GM19328 (cell line): ENCODE results near the gene FILIP1.

Source experiments
- ATAC-seq: cut with Tn5 transposase; IDR thresholded peaks from one replicate; pipeline ENCODE4 v1.9.1; 2021; ENCODE audit warnings: mild to moderate bottlenecking, moderate library complexity; ENCODE audit not compliant: unreplicated experiment

Gene FILIP1

GRCh38 chr6:75497994-75498393, 4.4 kb upstream of the FILIP1 start:
- ATAC-seq: no peak

DNA sequence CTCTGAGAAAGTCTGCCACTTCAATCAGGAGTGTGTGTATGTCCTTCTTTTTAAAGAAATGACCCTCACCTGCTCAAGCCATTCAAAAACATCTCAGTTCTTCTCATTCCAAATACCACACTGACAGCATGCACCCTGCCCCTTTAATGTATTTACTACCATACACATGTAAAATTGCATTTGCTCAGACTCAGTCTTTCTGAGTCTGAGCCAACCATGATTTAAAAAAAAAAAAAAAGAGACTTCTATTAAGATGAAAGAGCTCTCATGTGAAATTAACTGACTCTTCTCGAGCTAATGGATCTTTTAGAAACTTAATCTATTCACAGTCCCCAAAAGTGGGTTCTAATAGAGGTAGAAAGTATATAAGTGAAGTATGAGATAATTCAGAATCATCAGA, 1.4 kb upstream of the FILIP1 start:
- no peak for ATAC-seq

DNA sequence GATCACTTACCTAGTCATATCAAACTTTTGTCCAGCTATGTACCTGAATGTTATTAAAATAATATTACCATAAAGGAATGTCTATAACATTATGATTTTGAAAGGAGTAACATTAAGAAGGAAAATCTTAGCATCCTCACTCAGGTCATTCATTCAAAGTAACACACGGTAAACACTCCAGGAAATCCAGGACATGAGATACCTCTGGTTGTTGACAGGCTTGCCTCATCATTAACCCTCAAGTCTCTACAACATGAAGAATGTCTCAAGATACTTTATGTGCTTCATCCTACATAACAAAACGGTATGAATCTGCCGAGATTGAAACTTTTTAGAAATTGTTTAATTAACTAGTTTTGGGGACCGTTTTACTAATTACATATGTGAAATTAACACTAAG, 690 bp upstream of the FILIP1 start:
- no peak for ATAC-seq

GRCh38 chr6:75492386-75493153, 1.0 kb downstream of the FILIP1 start:
- ATAC-seq: no peak

- no peak for ATAC-seq
These were observed 2.3 kb downstream of the FILIP1 start for GRCh38 chr6:75491291-75491690.

DNA sequence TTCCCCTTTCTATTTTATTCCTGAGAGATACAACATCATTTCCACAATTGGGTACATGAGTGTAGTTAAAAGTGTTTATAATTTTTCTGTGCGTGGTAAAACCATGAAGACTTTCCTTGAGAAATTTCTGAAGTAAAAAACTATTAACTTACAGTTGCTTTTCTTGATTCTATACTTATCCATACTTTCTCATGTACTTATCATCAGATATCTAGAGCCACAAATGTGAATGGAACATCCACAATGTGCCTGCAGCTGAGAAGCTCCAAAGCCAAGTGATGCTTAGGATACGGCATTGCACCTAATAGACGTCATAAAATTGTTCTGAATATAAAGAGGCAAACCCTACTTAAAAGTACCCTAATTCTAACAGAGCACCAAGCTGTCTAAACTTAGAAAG, 2.9 kb downstream of the FILIP1 start:
- ATAC-seq: no peak

DNA sequence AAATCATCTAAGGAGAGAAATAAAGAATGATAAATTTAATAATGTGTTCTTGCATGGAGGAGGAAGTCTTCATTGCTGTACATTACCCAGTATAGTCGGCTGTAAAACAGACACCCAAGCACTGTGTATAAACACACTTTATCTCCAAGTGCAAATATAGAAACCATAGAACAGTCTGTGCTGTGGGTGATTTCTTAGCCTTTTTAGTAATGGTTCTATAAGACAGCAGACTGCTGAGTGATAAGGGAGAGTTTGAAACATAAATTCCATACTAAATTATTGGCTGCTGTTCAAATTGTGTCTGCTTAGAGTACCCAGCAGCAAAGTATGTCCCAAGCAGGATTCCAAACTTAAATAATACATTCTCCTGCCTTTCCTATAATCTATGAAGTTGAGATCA, 4.6 kb downstream of the FILIP1 start:
- ATAC-seq: no peak

GRCh38 chr6:75488033-75488432, 5.6 kb downstream of the FILIP1 start:
- no peak for ATAC-seq

DNA sequence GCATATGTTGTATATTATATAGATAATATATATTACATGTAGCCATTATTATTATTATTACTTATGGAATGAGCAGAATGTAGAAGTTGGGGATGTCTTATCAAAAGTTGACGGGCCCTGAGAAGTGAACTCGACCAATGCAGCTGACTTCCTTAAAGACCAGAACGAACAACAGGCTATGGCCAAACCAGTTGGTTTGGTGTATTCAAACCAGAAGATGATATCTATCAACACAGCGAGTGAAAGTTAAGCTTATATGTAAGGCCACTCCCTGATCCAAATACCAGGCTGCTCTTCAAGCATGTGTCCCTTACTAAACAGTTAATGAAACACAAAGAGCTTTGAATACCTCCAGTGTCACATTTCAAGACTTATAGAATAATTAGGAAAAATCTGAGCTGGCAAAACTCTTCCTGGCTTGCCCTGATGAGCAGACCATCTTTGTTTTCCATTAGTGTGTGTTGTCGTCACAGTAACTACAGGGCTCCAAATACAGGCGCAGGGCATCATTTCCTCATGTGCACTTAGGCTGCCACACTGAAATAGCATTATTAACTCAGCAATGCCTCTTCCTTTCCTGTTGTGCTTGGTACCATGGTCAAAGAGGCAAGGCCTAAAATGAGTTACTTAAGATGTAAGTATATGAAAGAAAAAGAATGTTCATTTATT, 6.6 kb downstream of the FILIP1 start:
- no peak for ATAC-seq

DNA sequence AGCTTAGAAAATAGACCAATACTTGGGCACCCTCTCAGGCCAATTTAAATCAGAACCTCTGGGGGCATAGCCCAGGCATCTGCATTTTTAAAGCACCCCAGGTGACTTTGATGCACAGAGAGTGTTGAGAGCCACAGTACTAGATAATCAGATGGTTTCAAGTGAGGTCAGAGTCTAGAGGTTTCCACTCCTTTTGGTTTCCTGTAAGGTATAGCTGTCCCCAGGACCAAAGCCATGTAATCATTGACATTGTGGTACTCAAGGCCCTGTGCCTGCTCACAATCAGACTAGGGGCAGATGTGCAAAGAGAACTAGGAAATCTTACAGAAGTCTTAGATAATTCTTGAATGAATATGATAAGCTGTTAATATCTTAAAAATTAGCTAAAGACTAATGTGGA, 9.1 kb downstream of the FILIP1 start:
- no peak for ATAC-seq

DNA sequence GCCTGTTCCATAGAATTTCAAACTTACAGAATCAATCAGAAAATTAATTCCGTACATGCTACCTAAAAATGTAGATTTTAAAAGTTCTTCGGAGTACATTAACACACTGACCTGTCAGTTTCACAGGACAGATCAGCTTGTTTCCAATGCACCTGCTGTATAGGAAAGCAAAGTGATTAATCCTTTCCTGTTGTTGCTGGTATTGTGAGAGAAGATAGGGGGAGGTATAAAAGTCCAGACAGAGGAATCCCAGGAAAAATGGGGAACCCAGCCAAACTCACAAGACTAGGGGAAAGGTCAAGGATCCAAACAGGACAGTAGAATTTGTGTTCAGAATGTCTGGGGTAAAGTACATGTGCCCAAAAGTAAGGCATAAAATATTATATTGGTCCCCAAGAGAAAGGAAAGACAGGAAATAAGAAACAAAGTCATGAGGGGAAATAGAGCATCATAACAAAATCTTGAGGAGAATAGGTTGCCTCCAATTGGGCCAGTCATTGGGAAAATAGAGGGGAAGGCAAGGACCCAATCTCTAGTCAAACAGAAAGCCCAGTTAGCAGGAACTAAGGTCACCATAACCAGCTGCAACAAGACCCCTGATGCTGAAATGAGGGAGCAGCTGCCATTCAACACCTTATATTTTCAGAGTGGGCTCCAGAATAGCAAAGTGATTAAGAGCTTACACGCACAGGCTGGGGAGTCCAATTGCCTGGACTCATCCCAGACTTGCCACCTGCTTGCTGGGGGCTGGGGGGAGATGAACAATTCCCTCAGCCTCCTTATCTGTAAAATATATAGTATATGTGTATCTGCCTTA, 10.3 kb downstream of the FILIP1 start:
- no peak for ATAC-seq

GRCh38 chr6:75481936-75482593, 11.5 kb downstream of the FILIP1 start:
- ATAC-seq: no peak

- no peak for ATAC-seq
These were observed 12.2 kb downstream of the FILIP1 start for GRCh38 chr6:75481394-75481793.

- no peak for ATAC-seq
These were observed 13.2 kb downstream of the FILIP1 start for GRCh38 chr6:75480425-75480824.

GRCh38 chr6:75479712-75480111, 13.9 kb downstream of the FILIP1 start:
- ATAC-seq: no peak

- ATAC-seq: no peak
These were observed 14.7 kb downstream of the FILIP1 start for GRCh38 chr6:75478929-75479328.

GRCh38 chr6:75472885-75473284, 20.7 kb downstream of the FILIP1 start:
- ATAC-seq: no peak

- ATAC-seq: no peak
These were observed 25.6 kb downstream of the FILIP1 start for GRCh38 chr6:75467966-75468365.

DNA sequence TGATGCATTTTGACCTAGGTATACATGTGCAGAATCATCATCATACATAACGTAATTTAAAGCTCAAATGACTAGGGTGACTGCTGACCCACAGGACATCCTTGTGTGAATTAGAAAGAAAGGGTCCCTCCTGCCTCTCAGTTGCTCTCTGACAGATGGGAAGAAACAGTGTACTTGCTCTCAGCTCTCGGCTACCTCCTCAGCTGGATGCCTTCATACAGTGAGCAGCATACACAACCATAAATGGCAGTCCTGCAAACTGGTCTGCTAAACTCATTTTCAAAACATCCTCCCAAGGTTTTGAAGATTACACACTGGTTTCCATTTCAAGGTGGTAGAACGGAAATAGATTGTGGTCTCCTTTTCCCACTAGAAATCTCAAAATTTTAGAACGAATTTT, 26.3 kb downstream of the FILIP1 start:
- ATAC-seq: no peak

GRCh38 chr6:75466636-75467035, 27.0 kb downstream of the FILIP1 start:
- ATAC-seq: no peak

DNA sequence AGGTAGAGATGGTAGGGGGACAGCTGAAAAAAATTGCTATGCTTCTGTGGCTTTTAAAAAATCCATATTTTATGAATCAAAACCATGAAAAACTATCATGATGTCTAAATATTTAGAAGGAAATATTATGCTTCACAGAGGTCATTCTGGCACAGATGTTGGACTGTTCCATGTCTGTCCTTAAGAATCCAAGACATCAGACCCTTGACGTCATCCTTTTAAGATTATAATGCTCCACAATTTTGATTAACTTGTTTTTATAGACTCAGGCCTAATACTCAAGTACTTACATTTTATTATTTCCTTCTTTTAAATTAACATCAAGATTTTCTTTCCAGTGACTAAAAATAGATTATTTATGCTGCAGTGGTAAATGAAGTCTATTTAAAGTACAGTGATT, 29.7 kb downstream of the FILIP1 start:
- no peak for ATAC-seq
